SH-SY5Y (cell line): ENCODE measurements around the gene IFIT2.

Experiments used
- GATA2 ChIP-seq: IDR thresholded peaks from 2 replicates; pipeline ENCODE4 v1.6.1; 2011; ENCODE audit warnings: mild to moderate bottlenecking, low read depth, low read length
- GATA3 ChIP-seq: IDR thresholded peaks from 2 replicates; pipeline ENCODE4 v1.6.1; 2011; ENCODE audit warnings: low read depth, mild to moderate bottlenecking, low read length, moderate library complexity

GRCh38 chr10:89306434-89307268 lies 4.8 kb downstream of the IFIT2 start:
- no peak for TF ChIP-seq GATA2
- no peak for TF ChIP-seq GATA3
